HEK293T (cell line): ENCODE data around the gene ZNF681.

Source experiments
- BHLHE40 ChIP-seq: fragments of 450-650 bp; IDR thresholded peaks from 2 replicates; pipeline ENCODE4 v1.6.1; 2016; ENCODE audit warnings: mild to moderate bottlenecking, moderate library complexity, borderline replicate concordance
- CTBP1 ChIP-seq: fragments of 450-650 bp; IDR thresholded peaks from 2 replicates; pipeline ENCODE4 v1.6.1; 2016; ENCODE audit warnings: borderline replicate concordance
- ELF4 ChIP-seq: fragments of 450-650 bp; IDR thresholded peaks from 2 replicates; pipeline ENCODE4 v1.6.1; 2017; ENCODE audit warnings: antibody characterized with exemption
- FOXK2 ChIP-seq: fragments of 450-650 bp; IDR thresholded peaks from 2 replicates; pipeline ENCODE4 v1.6.1; 2016; ENCODE audit warnings: mild to moderate bottlenecking
- FOXM1 ChIP-seq: fragments of 450-650 bp; IDR thresholded peaks from 2 replicates; pipeline ENCODE4 v1.6.1; 2017; ENCODE audit warnings: mild to moderate bottlenecking, borderline replicate concordance
- HDGF ChIP-seq: fragments of 450-650 bp; IDR thresholded peaks from 2 replicates; pipeline ENCODE4 v1.6.1; 2017; ENCODE audit warnings: antibody characterized with exemption, borderline replicate concordance
- L3MBTL2 ChIP-seq: fragments of 450-650 bp; conservative IDR thresholded peaks from 2 replicates; pipeline ENCODE4 v1.6.1; 2016; ENCODE audit warnings: mild to moderate bottlenecking
- LEF1 ChIP-seq: fragments of 450-650 bp; IDR thresholded peaks from 2 replicates; pipeline ENCODE4 v1.6.1; 2017; ENCODE audit warnings: mild to moderate bottlenecking, borderline replicate concordance
- NFRKB ChIP-seq: fragments of 450-650 bp; IDR thresholded peaks from 2 replicates; pipeline ENCODE4 v1.6.1; 2016; ENCODE audit warnings: mild to moderate bottlenecking, moderate library complexity
- SP1 ChIP-seq: fragments of 450-650 bp; IDR thresholded peaks from 2 replicates; pipeline ENCODE4 v1.6.1; 2017
- SUZ12 ChIP-seq: fragments of 450-650 bp; IDR thresholded peaks from 2 replicates; pipeline ENCODE4 v1.6.1; 2016; ENCODE audit warnings: mild to moderate bottlenecking
- TARDBP ChIP-seq: fragments of 450-650 bp; IDR thresholded peaks from 2 replicates; pipeline ENCODE4 v1.6.1; 2016
- ZNF384 ChIP-seq: fragments of 450-650 bp; IDR thresholded peaks from 2 replicates; pipeline ENCODE4 v1.6.1; 2016
- TF ChIP-seq, protein P1 (sequence below): fragments of 450-650 bp; IDR thresholded peaks from 2 replicates; pipeline ENCODE4 v1.6.1; 2016

GRCh38 chr19:23769691-23770468 lies 11.2 kb upstream of the ZNF681 start:
- TF ChIP-seq ELF4 (no peak), L3MBTL2 (no peak), NFRKB (no peak), FOXM1 (no peak), SP1 (no peak), FOXK2 (no peak), HDGF (no peak), BHLHE40 (no peak), TARDBP (no peak), ZNF384 (no peak), LEF1 (no peak), SUZ12 (no peak), CTBP1 (no peak)
- TF ChIP-seq, protein P1, sequence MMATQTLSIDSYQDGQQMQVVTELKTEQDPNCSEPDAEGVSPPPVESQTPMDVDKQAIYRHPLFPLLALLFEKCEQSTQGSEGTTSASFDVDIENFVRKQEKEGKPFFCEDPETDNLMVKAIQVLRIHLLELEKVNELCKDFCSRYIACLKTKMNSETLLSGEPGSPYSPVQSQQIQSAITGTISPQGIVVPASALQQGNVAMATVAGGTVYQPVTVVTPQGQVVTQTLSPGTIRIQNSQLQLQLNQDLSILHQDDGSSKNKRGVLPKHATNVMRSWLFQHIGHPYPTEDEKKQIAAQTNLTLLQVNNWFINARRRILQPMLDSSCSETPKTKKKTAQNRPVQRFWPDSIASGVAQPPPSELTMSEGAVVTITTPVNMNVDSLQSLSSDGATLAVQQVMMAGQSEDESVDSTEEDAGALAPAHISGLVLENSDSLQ = no peak
